Thymus (tissue), 11 donors: ENCODE measurements around the gene TTC34. TPM values are rescaled to one million over a fixed set of nuclear protein-coding genes. Genes with fewer than 3 reads are reported as not detected.
"Not testable (repeated sequence)": the region's sequence is repeated elsewhere in the genome, so short reads cannot be mapped to it uniquely, and the experiment has no call there.

Source experiments
- DNase-seq, 9 donors: peaks; one replicate each; pipeline ENCODE4 v3.0.0-alpha.2; 2013; ENCODE audit warnings: low spot score in 9 of 9, low read depth in 6 of 9, missing footprints in 1 of 9
- H3K27ac ChIP-seq, 2 donors: one replicate each; pipeline ENCODE4 v1.5.1; 2013; ENCODE audit warnings: control low read depth in 1 of 2, low read depth in 1 of 2, low read length in 1 of 2, mild to moderate bottlenecking in 1 of 2, moderate library complexity in 1 of 2
- H3K27me3 ChIP-seq, 2 donors: one replicate each; pipeline ENCODE4 v1.5.1; 2013; ENCODE audit warnings: low read length in 1 of 2; ENCODE audit not compliant: control insufficient read depth in 2 of 2, insufficient read depth in 1 of 2
- H3K36me3 ChIP-seq, 2 donors: one replicate each; pipeline ENCODE4 v1.5.1; 2013; ENCODE audit warnings: low read length in 1 of 2, mild to moderate bottlenecking in 1 of 2, moderate library complexity in 1 of 2; ENCODE audit not compliant: control insufficient read depth in 2 of 2, insufficient read depth in 2 of 2
- H3K4me1 ChIP-seq, 2 donors: one replicate each; pipeline ENCODE4 v1.5.1; 2013; ENCODE audit warnings: low read length in 2 of 2; ENCODE audit not compliant: control insufficient read depth in 2 of 2, insufficient read depth in 2 of 2
- H3K4me3 ChIP-seq, 2 donors: one replicate each; pipeline ENCODE4 v1.5.1; 2013; ENCODE audit warnings: low read length in 2 of 2, control low read depth in 1 of 2, mild to moderate bottlenecking in 1 of 2
- H3K9me3 ChIP-seq, 2 donors: one replicate each; pipeline ENCODE4 v1.5.1; 2013; ENCODE audit warnings: low read length in 1 of 2, mild to moderate bottlenecking in 1 of 2; ENCODE audit not compliant: control insufficient read depth in 2 of 2, insufficient read depth in 1 of 2
- WGBS: extraction: QIAGEN DNeasy Blood & Tissue Kit; methylation state at CpG from one replicate; pipeline ENCODE4 v1.1.7; 2013; 5-methylcytosine and 5-hydroxymethylcytosine counted together
- polyA plus RNA-seq: library from polyadenylated mRNA; stranded (reverse); fragments of 200-250 nt; gene quantifications from one replicate; pipeline ENCODE4 v1.2.3, GENCODE V29; 2013
- total RNA-seq: library from RNA; stranded (reverse); fragments of 120-200 nt; gene quantifications from one replicate; pipeline ENCODE4 v1.2.4, GENCODE V29; 2013
- donor health status: healthy.

TTC34 gene
- total and polyA plus RNA-seq, 2 donors, result 0.09 to 0.34 TPM

- WGBS, result 82% methylated on average over 8 of the region's 8 CpGs
- peaks cover 29 to 46% of the 10 kb centered on the region in 2 donors for H3K27me3 ChIP-seq
- H3K4me1 ChIP-seq, result no peaks in the 10 kb centered on the region
- H3K4me3 ChIP-seq, result no peak overlapping the region
- H3K9me3 ChIP-seq, result peaks cover 12 to 26% of the 10 kb centered on the region in 2 donors
- no peaks in the 10 kb centered on the region for H3K36me3 ChIP-seq
- no peak for DNase-seq
- no peak overlapping the region for H3K27ac ChIP-seq
These were observed 169.5 kb downstream of the TTC34 start for GRCh38 chr1:2632051-2632430.

- Histone ChIP-seq H3K4me3 (no peak overlapping the region), H3K36me3 (no peaks in the 10 kb centered on the region), H3K4me1 (no peaks in the 10 kb centered on the region), H3K9me3 (peaks cover 8 to 20% of the 10 kb centered on the region in 2 donors), H3K27me3 (peaks cover 34 to 50% of the 10 kb centered on the region in 2 donors), H3K27ac (no peak overlapping the region)
- DNase-seq, result no peak
- 89% methylated on average over 24 of the region's 24 CpGs for WGBS
These were observed 170.1 kb downstream of the TTC34 start for GRCh38 chr1:2631136-2632050.

- WGBS, result 96% methylated on average over 35 of the region's 35 CpGs
- no peaks in the 10 kb centered on the region for H3K4me1 ChIP-seq
- H3K4me3 ChIP-seq, result no peak overlapping the region
- peaks cover 37 to 57% of the 10 kb centered on the region in 2 donors for H3K27me3 ChIP-seq
- no peak for DNase-seq
- H3K9me3 ChIP-seq, result peaks cover 8 to 18% of the 10 kb centered on the region in 2 donors
- no peaks in the 10 kb centered on the region for H3K36me3 ChIP-seq
- H3K27ac ChIP-seq, result no peak overlapping the region
These were observed 170.9 kb downstream of the TTC34 start for GRCh38 chr1:2630498-2631135.

- Histone ChIP-seq H3K36me3 (no peaks in the 10 kb centered on the region), H3K4me3 (no peak overlapping the region), H3K9me3 (peaks cover 8 to 11% of the 10 kb centered on the region in 2 donors), H3K27me3 (peaks cover 42 to 59% of the 10 kb centered on the region in 2 donors), H3K4me1 (no peaks in the 10 kb centered on the region), H3K27ac (no peak overlapping the region)
- DNase-seq, result no peak
- 91% methylated on average over 23 of the region's 23 CpGs for WGBS
These were observed 171.6 kb downstream of the TTC34 start for GRCh38 chr1:2629627-2630497.

GRCh38 chr1:2628933-2629626, 172.4 kb downstream of the TTC34 start:
- H3K4me3 ChIP-seq, result no peak overlapping the region
- no peaks in the 10 kb centered on the region for H3K4me1 ChIP-seq
- no peak for DNase-seq
- H3K9me3 ChIP-seq, result peaks cover 8 to 11% of the 10 kb centered on the region in 2 donors
- whole genome bisulfite sequencing, result 6% methylated on average over 64 of the region's 64 CpGs
- H3K27me3 ChIP-seq, result peaks cover 42 to 61% of the 10 kb centered on the region in 2 donors
- no peak overlapping the region for H3K27ac ChIP-seq
- no peaks in the 10 kb centered on the region for H3K36me3 ChIP-seq

GRCh38 chr1:2628191-2628932, 173.1 kb downstream of the TTC34 start:
- DNase-seq, result no peak
- no peak overlapping the region for H3K4me3 ChIP-seq
- WGBS, result 12% methylated on average over 46 of the region's 46 CpGs
- H3K27me3 ChIP-seq, result peaks cover 42 to 62% of the 10 kb centered on the region in 2 donors
- no peaks in the 10 kb centered on the region for H3K36me3 ChIP-seq
- no peak overlapping the region for H3K27ac ChIP-seq
- H3K4me1 ChIP-seq, result no peaks in the 10 kb centered on the region
- peaks cover 8 to 11% of the 10 kb centered on the region in 2 donors for H3K9me3 ChIP-seq

GRCh38 chr1:2627746-2628145, 173.7 kb downstream of the TTC34 start:
- H3K4me3 ChIP-seq, result no peak overlapping the region
- H3K9me3 ChIP-seq, result peaks cover 8 to 11% of the 10 kb centered on the region in 2 donors
- no peak overlapping the region for H3K27ac ChIP-seq
- peaks cover 42 to 62% of the 10 kb centered on the region in 2 donors for H3K27me3 ChIP-seq
- no peak for DNase-seq
- H3K4me1 ChIP-seq, result no peaks in the 10 kb centered on the region
- 50% methylated on average over 6 of the region's 6 CpGs for WGBS
- H3K36me3 ChIP-seq, result no peaks in the 10 kb centered on the region

- H3K27me3 ChIP-seq, result peaks cover 42 to 52% of the 10 kb centered on the region in 2 donors
- not testable (repeated sequence) for H3K27ac ChIP-seq, H3K4me1 ChIP-seq, DNase-seq, H3K36me3 ChIP-seq, H3K4me3 ChIP-seq
- WGBS, result 75% methylated on average over 7 of the region's 7 CpGs
- peaks cover 8 to 11% of the 10 kb centered on the region in 2 donors for H3K9me3 ChIP-seq
These were observed 175.7 kb downstream of the TTC34 start for GRCh38 chr1:2625748-2626147.
